Measurements from ENCODE around the gene EXOSC10.
"Not testable (repeated sequence)": the region's sequence is repeated elsewhere in the genome, so short reads cannot be mapped to it uniquely, and the experiment has no call there.

GRCh38 chr1:11051121-11051520 is 48.5 kb downstream of the EXOSC10 start:
- TF ChIP-seq, protein P1, sequence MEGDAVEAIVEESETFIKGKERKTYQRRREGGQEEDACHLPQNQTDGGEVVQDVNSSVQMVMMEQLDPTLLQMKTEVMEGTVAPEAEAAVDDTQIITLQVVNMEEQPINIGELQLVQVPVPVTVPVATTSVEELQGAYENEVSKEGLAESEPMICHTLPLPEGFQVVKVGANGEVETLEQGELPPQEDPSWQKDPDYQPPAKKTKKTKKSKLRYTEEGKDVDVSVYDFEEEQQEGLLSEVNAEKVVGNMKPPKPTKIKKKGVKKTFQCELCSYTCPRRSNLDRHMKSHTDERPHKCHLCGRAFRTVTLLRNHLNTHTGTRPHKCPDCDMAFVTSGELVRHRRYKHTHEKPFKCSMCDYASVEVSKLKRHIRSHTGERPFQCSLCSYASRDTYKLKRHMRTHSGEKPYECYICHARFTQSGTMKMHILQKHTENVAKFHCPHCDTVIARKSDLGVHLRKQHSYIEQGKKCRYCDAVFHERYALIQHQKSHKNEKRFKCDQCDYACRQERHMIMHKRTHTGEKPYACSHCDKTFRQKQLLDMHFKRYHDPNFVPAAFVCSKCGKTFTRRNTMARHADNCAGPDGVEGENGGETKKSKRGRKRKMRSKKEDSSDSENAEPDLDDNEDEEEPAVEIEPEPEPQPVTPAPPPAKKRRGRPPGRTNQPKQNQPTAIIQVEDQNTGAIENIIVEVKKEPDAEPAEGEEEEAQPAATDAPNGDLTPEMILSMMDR (IDR thresholded peaks at IDR 0.05) = not testable (repeated sequence)
- not testable (repeated sequence) for TF ChIP-seq POLR2A (IDR thresholded peaks at IDR 0.05)

Measured in uterus (tissue), 2 donors.